ENCODE data around the gene TXLNG.
"Not testable (repeated sequence)": the region's sequence is repeated elsewhere in the genome, so short reads cannot be mapped to it uniquely, and the experiment has no call there.

The TXLNG gene

DNA sequence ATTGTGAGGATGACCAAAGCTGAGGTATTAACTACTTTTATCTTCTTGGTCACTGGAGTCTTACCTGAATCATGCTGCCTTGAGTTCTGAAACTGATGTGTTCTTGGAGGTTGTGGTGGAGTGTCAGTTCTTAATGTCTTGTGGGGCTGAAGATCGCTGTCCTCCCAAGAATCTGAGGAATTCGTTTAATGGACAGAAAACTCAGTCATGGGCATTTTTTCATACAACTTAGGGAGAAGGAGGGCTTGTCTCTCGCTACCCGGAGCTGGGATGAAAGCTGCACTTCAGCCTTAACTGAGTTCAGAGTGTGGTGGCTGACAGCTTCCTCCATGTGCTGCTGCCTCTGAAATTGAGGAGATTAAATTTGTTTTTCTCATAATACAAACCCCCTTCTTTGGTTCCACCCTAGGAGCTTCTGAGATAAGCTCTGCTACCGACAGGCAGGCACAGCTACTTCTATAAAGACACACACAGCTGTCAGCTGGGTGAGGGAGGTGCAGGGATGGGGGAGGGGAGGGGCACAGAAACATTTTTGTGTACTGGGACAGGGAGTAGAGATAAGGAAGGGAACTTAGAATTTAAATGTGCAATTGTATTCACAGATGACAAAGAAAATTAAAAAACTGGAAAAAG, 53.1 kb downstream of the TXLNG start:
- DNase-seq (ENCODE audit: low spot score): no peak

DNA sequence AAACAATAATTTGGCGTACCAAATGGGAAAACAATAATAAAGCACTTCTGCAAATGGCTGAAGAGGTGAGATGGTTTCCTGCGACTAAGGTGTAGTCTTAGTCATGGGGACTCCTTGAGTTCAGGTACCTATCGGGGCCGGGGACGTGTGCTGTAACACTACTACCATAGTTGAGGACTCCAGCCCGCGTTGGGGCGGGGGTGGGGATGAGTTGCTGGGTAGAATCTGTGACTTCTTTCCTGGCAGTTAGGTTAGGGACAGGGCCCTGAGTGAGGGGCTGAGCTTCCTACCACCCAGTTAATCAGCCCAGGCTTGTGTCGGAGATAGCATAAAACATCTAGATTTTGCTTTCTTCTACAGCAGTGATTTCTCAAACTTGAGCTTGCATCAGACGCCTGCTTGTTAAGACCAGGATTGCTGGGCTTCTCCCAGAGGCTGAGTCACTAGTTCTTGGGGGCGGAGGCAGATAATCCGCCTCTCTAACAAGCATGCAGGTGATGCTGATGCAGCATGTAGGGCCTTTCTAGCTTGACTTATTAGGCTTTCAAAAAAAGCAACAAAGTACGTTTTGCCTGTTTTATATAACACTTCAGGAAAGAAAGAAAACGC, 53.7 kb downstream of the TXLNG start:
- DNase-seq (ENCODE audit: low spot score): no peak

DNA sequence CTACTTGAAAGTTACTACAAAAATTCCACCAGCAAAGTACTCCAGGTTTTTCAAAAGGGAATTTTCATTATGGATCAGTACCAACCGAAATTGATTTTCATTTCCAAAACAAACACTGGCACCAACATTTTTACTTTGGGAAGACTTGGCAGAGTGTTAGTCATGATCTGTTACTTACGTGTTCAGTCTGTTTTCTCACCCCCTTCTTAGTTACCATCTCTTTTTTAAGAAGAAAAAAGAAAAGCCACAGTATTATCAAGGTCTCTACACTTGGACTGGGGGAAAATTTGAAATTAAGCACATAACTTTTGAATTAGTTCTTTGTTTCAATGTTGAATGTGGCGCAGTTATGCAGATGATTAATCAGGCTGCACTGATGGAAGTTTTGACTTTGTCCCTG, 56.4 kb downstream of the TXLNG start:
- no peak for DNase-seq (ENCODE audit: low spot score)

DNA sequence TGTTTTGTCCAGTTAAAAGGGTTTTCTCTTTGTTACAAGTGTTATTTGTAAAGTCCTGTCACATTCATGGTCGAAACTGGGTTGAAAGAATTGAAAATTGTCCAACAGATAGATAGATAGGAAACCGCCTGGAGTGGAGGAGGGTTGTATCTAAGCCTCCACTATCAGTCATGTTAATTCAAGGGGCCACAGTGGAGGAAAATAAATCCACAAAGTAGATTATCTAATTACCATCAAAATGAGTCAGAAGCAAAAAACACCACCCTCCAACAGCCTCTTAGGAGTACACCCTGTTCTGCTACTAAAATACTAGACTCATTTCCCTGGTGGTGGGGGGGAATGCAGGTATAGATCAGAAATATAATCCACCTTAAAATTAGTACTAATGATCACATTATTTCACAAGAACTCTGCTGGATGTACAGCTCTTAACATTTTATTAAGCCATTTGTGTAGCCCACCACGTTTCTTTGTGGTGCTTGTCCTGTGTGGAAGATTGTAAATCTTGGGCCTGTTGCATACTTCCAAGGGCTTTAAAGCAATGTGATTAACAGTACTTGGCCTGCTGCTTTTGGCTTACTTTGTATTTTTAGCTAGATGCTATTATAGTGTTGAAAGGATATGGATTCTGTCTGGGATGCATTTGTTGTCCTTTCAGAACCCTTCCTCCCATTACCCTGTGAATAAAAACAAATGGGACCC, 57.1 kb downstream of the TXLNG start:
- DNase-seq (ENCODE audit: low spot score): no peak

DNA sequence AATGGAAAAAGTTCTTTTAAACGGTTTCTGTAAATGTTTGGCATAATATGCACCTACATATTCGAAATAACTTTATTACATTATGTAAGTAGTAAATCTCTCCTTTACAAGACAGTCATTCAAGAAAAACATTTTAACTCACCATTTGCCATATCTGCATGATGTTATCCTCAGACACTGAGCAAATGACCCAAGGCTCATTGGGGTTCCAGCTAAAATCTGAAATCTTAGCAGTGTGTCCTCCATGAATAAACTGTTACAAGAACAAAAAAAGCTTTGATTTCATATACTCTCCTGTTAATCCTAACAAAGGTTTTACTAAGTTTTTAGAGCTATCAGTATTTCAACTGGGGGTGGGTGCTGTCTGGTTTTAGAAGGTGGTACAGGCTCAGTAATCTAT, 59.4 kb downstream of the TXLNG start:
- no peak for DNase-seq (ENCODE audit: low spot score)

DNA sequence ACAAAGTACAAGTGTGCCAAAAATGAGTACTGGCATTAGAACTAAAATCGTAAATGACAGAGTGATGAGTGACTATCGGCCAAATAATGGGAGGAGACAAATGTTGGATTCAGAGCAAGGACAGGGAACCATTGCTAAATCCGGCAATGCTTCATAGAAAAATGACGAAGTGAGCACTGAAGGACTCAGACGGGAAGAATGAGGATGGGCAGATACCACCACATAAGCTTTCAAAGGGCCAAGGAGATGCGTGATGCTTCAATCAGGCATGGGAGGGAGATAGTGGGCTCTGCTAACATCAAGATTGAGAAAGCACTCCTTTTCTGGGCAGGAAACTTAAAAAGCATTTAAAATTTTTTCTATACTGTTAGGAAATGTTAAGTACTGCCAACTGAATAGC, 62.3 kb downstream of the TXLNG start:
- DNase-seq (ENCODE audit: low spot score): no peak

DNA sequence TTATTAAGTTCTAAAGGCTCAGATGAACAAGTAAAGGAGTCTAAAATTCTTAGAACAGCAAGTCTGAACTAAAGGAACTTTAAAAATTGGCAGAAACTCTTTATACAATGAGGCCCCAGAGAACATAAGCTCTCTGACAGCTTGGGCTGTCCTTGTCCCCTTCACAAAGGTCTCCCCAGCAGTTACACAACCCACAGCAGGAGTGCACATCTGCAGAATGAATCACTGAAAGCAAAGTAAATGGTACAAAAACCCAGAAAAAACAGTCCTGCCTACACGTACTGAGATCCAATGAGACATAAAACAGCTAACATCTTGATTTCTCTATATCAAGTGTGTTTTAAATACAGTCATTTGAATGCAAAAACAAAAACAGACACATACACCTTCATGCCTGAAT, 65.2 kb downstream of the TXLNG start:
- DNase-seq (ENCODE audit: low spot score): no peak

DNA sequence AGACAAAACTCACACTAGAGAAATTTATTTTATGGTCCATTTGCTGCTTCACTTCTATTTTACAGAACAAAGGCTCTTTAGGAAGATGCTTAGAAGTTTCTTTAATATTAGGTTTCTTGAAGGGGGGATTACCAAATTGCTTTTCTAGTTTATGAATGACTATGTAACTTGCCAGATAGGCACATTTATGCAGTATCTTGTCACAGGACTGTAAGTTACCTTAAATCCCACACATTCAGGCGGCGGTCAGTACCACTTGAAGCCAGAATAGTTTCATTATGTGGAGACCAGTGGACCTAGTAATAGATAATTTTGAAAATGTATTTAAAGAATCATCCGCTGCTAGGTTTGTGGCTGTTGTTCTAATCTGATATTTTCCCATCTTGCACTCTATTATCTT, 65.6 kb downstream of the TXLNG start:
- DNase-seq (ENCODE audit: low spot score): no peak

DNA sequence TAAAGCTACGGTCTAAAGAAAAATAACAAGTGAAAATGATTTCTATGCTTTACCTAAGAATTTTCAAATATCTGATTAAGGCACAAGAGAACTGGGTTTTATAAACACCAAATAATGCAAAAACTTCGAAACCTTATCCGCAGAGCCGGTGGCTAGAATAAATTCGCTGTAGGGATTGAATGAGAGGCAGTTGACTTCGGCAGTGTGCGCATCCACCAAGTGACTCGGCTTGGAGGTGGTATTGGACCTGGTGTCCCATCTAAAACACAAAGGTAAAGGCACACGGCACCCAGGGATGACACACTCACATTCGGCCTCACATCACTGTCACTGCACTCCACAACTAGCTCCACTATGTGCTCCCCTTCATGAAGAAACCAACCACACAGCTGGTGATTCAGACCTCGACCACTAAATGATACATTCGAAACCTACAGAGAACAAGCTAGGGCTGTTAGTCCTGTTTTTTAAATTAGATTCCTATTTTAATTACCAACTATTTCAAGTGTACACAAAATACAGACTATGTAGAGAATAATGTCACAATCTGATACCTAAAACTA, 66.4 kb downstream of the TXLNG start:
- DNase-seq (ENCODE audit: low spot score): no peak

DNA sequence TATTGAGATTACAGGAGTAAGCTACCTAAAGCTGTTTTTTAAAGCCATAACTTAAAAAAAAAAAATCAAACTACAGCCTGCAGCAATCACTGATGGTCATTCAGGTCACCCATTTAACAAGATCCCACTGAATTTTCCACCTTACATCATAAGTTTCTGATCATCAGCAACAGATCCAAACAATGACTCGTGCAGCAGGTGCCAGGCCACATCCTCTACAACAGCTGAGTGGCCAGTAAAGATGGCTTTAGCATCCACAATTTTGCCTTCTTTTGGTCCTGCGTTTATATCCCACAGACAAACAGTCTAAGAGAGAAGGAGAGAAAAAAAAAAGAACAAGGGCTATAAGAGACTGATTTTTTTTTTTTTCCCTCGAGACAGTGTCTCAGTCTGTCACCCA, 67.3 kb downstream of the TXLNG start:
- DNase-seq (ENCODE audit: low spot score): no peak

DNA sequence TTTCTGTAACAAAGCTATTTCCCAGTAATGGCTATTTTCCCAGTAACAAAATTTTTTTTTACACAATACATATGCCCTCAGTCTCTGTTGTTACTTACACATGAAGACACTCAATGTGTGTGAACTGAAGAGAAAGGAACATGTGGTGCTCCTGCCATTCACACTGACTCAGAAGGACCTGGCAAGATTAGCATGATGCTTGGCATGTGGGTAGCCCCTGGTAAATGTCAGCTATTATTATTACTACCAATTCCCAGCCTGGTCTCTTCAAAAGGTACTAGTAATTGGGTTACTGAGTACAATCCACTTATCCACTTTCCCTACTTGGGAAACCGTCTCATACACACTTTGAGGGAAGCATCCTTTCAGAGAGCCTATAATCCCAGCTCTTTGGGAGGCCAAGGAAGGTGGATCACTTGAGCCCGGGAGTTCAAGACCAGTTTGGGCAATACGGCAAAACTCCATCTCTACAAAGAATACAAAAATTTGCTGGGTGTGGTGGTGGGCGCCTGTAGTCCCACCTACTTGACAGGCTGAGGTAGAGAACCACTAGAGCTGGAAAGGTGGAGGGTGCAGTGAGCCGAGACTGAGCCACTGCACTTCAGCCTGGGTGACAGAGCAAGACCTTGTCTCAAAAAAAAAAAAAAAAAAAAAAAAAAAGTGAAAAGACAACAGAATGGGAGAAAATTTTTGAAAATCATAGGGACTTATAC, 69.3 kb downstream of the TXLNG start:
- no peak for DNase-seq (ENCODE audit: low spot score)

DNA sequence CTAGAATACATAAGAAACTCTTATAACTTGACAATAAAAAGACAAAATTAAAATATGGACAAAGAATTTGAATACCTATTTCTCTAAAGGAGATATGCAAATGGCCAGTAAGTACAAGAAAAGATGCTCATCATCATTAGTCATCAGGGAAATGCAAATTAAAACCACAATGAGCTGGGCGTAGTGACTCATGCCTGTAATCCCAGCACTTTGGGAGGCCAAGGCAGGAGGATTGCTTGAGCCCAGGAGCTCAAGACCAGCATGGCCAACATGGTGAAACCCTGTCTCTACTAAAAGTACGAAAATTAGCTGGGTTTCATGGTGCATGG, 69.8 kb downstream of the TXLNG start:
- DNase-seq (ENCODE audit: low spot score): not testable (repeated sequence)

DNA sequence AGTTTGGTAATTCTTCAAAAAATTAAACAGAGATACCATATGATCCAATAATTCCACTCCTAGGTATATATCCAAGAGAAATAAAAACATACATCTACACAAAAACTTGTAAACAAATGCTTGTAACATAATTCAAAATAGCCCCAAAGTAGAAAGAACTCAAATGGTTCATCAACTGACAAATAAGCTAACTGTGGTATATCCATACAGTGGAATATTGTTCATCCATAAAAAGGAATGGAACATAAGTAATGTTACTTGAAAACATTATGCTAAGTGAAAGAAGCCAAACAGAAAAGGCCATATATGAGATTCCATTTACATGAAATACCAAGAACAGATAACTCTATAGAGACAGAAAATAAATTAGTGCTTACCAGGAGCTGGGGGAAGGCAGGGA, 70.5 kb downstream of the TXLNG start:
- no peak for DNase-seq (ENCODE audit: low spot score)

DNA sequence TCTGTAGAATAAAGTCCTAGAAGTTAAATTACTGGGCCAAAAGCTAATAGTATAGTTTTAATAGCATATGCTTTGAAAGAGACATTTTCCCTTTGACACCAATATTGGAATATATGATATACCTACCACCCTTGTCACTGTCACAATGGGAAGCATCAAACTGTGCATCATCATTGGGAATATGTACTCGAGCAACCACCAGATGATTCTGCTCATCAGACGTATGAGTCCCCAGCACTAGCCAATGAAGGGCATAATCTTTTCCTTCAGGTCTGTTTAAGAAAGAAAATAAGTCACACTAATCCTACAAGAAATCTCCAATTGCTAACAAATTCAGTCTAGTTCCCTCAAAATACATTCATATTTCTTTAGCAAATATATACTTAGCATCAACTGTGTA, 76.6 kb downstream of the TXLNG start:
- DNase-seq (ENCODE audit: low spot score): no peak

DNA sequence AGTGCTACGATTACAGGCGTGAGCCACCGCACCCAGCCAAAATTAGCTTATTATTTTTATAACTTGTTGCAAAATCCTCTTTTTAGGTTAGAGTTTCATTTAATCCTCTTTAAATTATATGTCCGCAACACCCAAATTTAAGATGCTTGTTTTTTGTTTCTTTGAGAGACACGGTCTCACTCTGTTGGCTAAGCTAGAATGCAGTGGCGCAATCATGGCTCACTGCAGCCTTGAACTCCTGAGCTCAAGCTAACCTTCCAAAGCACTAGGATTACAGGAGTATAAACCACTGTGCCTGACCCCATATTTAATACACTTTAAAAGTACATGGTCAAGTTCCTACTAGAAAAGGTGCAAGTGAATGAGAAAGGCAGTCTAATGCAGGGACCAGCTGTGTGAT, 81.7 kb downstream of the TXLNG start:
- no peak for DNase-seq (ENCODE audit: low spot score)

DNA sequence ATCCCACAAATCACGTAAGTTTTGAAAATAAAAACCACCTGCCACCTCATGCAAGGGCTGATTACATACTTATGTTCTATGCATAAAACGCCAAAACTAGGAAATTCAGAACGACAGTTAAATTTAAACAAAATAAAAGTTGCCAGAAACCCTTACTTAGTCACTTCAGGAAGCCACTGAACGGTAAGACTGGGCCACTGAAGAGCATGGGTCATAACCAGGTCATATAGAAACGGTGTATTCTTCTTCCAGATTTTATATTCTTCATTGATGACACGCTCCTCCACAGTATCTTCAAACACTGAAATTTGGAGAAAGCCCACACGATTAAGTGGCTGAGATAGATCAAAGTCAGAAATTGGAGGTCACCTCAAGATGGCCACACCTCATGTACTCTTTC, 82.7 kb downstream of the TXLNG start:
- no peak for DNase-seq (ENCODE audit: low spot score)

DNA sequence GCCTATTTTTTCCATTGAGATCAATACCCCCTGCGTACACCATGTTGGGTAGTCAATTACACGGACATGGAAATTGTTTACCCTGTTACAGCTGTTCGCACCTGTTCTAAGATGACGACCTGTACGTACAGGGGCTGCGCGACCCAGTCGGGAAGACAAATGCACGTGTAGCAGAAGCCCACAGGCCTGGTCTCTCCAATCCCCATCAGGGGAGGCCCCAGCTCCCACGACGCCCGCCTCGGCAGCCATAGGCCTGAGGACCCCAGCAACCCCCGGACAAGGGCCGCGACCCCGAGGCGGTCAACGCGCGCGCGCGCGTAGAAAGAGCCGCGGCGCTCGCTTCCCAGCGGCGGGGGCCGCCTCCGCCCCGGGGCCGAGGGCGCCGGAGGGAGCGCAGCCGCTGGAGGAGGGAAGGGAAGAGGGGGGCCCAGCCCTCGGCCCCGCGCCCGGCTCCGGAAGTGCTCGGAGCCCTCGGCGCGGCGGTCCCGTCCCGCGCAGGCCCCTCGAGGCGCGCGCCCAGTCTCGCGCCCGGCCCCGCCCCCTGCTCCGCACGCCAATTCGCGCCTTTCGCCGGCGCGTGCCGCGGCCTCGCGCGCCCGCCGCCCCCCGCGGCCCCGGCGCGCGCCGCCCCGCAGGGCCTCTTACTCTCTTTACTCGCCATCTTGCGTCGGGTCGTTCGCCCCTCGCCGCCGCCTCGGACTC, 83.3 kb downstream of the TXLNG start:
- DNase-seq (ENCODE audit: low spot score): peak; percentile 6

DNA sequence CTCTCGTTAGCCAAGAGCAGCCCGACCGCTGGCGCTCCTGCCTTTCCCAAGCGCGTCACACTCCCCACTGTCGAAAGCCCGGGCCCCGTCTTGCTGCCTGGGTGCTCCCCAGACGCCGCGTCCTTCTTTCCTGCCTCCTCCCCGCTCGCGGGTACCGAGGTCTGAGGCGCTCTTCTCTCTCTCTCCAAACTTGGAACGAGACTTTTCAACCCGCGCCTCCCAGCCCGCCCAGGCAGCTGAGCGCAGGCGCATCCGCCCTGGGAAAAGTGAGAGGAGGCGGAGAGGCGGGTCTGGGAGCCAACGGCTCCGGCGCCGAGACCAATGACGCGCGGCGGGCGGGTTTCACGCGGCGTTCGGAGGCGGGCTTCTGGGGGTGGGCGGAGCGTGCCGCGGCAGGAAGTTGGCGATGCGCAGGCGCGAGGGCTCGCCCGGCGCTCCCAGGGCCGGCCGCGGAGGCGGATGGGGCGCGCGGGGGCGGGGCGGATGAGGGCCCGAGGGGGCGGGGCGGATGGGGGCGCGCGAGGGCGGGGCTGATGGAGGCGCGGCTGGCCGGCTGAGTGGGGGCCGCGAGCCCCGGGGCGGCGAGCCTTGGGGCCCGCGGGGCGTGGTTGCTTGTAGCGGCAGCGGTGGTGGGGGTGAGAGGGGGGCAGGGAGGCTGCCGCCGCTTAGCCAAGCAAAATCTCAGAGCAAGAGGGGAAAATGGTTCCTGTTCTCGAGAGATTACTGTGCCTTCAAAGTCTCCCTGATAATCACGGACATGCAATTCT, 84.0 kb downstream of the TXLNG start, which contains the start of gene RBBP7:
Gene RBBP7, minus strand, starts transcription at position 268 of the 767 bp plus-strand sequence. CDS start 309 bp downstream, outside the sequence.
- peak; percentile 93 for DNase-seq (ENCODE audit: low spot score)

DNA sequence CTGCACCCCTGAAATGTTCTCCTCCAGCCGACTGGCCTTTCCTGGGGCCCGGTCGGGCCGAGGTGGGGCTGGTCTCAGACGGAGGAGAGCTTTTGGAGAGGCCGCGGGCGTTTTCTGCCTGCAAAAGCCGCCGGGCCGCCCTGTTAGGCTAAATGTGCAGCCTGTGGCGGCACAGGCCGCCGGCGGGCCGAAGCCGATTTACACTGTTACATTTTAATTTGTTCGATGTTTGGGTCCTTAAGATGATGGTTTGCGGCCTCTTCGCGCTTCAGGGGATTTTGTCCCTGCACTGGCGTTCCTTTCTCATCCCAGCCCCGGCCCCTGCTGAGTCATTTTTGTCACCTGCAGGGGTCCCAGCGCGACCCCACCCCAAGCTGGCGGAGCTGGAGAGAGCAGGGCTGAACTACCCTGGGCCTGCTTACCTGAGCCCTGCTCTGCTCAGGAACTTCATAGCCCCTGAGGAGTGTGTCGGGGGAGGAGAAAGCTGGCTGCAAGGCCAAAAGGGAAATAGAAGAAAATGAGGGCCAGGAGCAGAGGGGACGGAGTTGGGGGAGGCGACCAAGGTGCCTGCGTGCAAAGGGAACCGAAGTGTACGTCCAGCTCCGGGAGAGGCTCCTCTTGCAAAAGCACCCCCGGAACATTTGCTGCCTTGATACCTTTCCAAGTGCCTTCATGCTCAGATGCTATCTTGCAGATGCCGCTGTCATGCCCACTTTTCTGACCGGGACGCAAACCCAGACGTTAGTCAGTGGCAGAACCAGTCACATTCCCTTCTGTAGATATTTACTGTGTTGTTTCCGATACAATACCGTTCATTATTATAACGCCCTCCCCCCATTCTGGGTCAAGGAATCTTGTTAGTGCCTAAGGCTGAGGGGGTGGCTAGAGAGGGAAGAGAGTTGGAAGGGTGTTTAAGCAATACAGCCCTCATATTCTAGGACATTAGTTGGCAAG, 84.9 kb downstream of the TXLNG start:
- no peak for DNase-seq (ENCODE audit: low spot score)

DNA sequence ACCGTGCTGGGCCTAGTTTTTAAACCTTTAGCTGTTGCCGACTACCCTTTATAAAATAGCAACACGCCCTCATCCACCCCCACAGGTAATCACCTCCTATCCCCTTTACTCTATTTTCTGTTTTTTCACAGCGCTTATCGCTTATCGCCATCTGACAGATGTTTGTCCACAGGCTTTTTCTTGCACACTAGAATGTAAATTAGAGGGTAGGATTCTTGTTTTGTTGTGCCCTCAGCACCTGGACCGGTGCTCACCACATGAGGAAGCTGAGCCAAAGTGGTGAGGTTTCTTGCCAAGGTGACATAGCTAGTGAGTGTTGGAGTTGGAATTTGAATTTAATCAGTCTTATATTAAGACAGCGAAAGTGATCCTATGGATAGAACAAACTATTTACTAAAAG, 86.8 kb downstream of the TXLNG start:
- no peak for DNase-seq (ENCODE audit: low spot score)
